IMR-90 (cell line): ENCODE data around the gene FXYD3. TPM values are rescaled to one million over a fixed set of nuclear protein-coding genes. Genes with fewer than 3 reads are reported as not detected.

Source experiments
- ATAC-seq: fragments of 200-7000 bp; cut with Tn5 transposase; 2 replicates; pipeline ENCODE4 v1.9.1; 2020; ENCODE audit warnings: low read depth, mild to moderate bottlenecking, moderate library complexity
- BruUV-seq: library from RNA; stranded (reverse); fragments of 400-500 nt; replicated peaks from 2 replicates; lab custom pipeline; 2021; lab: Mats Ljungman, UMichigan
- CTCF ChIA-PET: fragments of 300-600 bp; formaldehyde crosslinking; extraction: SDS; loops from one replicate; lab custom pipeline; 2021; ENCODE audit warnings: antibody characterized with exemption; lab: Yijun Ruan, JAX
- POLR2A ChIA-PET: fragments of 300-600 bp; sonication (Branson Sonifier 250); formaldehyde crosslinking; loops from one replicate; lab custom pipeline; 2022; ENCODE audit warnings: antibody characterized with exemption; ENCODE audit not compliant: unreplicated experiment; lab: Charles Lee
- DNase-seq: peaks from one replicate; pipeline ENCODE4 v3.0.0; 2013
- H2AFZ ChIP-seq: replicated peaks from 2 replicates; pipeline ENCODE3; 2013; ENCODE audit warnings: low read length, mild to moderate bottlenecking; ENCODE audit not compliant: poor library complexity
- H2AK5ac ChIP-seq: 2 replicates; pipeline ENCODE4 v1.6.1; 2013; ENCODE audit warnings: low read depth, low read length, inconsistent platforms
- H2AK9ac ChIP-seq: replicated peaks from 2 replicates; pipeline ENCODE3; 2013; ENCODE audit warnings: mild to moderate bottlenecking, low read depth, low read length, moderate library complexity; ENCODE audit not compliant: poor library complexity
- H2BK120ac ChIP-seq: 2 replicates; pipeline ENCODE4 v1.6.1; 2013; ENCODE audit warnings: low read depth, low read length, inconsistent platforms
- H2BK15ac ChIP-seq: 3 replicates; pipeline ENCODE4 v1.6.1; 2013; ENCODE audit warnings: low read depth, low read length, inconsistent platforms
- H2BK20ac ChIP-seq: 2 replicates; pipeline ENCODE4 v1.6.1; 2013; ENCODE audit warnings: low read depth, mild to moderate bottlenecking, inconsistent platforms, low read length, moderate library complexity
- H2BK5ac ChIP-seq: 2 replicates; pipeline ENCODE4 v1.6.1; 2013; ENCODE audit warnings: mild to moderate bottlenecking, low read depth, low read length, inconsistent platforms; ENCODE audit not compliant: poor library complexity, severe bottlenecking
- H3K14ac ChIP-seq: replicated peaks from 2 replicates; pipeline ENCODE4 v1.6.1; 2013; ENCODE audit warnings: low read depth, low read length, inconsistent platforms
- H3K18ac ChIP-seq: 2 replicates; pipeline ENCODE4 v1.6.1; 2013; ENCODE audit warnings: low read depth, low read length, control low read depth
- H3K23ac ChIP-seq: 2 replicates; pipeline ENCODE4 v1.6.1; 2013; ENCODE audit warnings: low read depth, low read length, inconsistent platforms
- H3K27ac ChIP-seq: 2 replicates; pipeline ENCODE4 v1.5.1; 2013; ENCODE audit warnings: mild to moderate bottlenecking, control low read depth, low read length; ENCODE audit not compliant: insufficient read depth
- H3K27me3 ChIP-seq: 2 replicates; pipeline ENCODE4 v1.6.1; 2013; ENCODE audit warnings: low read length; ENCODE audit not compliant: control insufficient read depth, insufficient read depth
- H3K36me3 ChIP-seq: 2 replicates; pipeline ENCODE4 v1.6.1; 2013; ENCODE audit warnings: low read length, mixed read lengths; ENCODE audit not compliant: control insufficient read depth, insufficient read depth
- H3K4ac ChIP-seq: 2 replicates; pipeline ENCODE4 v1.6.1; 2013; ENCODE audit warnings: low read depth, low read length, inconsistent platforms
- H3K4me1 ChIP-seq: 2 replicates; pipeline ENCODE4 v1.6.1; 2013; ENCODE audit warnings: low read length, mixed read lengths; ENCODE audit not compliant: control insufficient read depth, insufficient read depth
- H3K4me2 ChIP-seq: 2 replicates; pipeline ENCODE4 v1.6.1; 2013; ENCODE audit warnings: low read depth, mild to moderate bottlenecking, control low read depth, low read length, moderate library complexity
- H3K4me3 ChIP-seq: 2 replicates; pipeline ENCODE4 v1.5.1; 2013; ENCODE audit warnings: low read depth, mild to moderate bottlenecking, control low read depth, low read length, moderate library complexity; ENCODE audit not compliant: insufficient read depth
- H3K56ac ChIP-seq: 2 replicates; pipeline ENCODE4 v1.6.1; 2013; ENCODE audit warnings: low read length, inconsistent platforms; ENCODE audit not compliant: insufficient read depth; ENCODE audit errors: extremely low read depth
- H3K79me1 ChIP-seq, 2 experiments: 2 replicates each; pipeline ENCODE4 v1.6.1; 2013; ENCODE audit warnings: low read length in 2 of 2, inconsistent platforms in 1 of 2, low read depth in 1 of 2
- H3K9ac ChIP-seq: 2 replicates; pipeline ENCODE4 v1.6.1; 2013; ENCODE audit warnings: low read depth, low read length, control low read depth
- H3K9me1 ChIP-seq: 2 replicates; pipeline ENCODE4 v1.6.1; 2013; ENCODE audit warnings: low read length, inconsistent platforms; ENCODE audit not compliant: insufficient read depth
- H3K9me3 ChIP-seq: 2 replicates; pipeline ENCODE4 v1.6.1; 2013; ENCODE audit warnings: low read length; ENCODE audit not compliant: control insufficient read depth, insufficient read depth
- H4K20me1 ChIP-seq: 2 replicates; pipeline ENCODE4 v1.6.1; 2013; ENCODE audit warnings: low read length, inconsistent platforms; ENCODE audit not compliant: insufficient read depth
- H4K5ac ChIP-seq: 2 replicates; pipeline ENCODE4 v1.6.1; 2013; ENCODE audit warnings: mild to moderate bottlenecking, low read depth, low read length, control low read depth
- H4K8ac ChIP-seq, 2 experiments: 2 replicates each; pipeline ENCODE4 v1.6.1; 2013; ENCODE audit warnings: low read depth in 2 of 2, low read length in 2 of 2, control low read depth in 1 of 2, inconsistent platforms in 1 of 2
- H4K91ac ChIP-seq: 2 replicates; pipeline ENCODE4 v1.6.1; 2013; ENCODE audit warnings: low read depth, low read length, inconsistent platforms; ENCODE audit not compliant: insufficient read depth
- BHLHE40 ChIP-seq: fragments of 150-350 bp; IDR thresholded peaks from 2 replicates; pipeline ENCODE4 v1.6.1; 2016; ENCODE audit warnings: mild to moderate bottlenecking, low read depth, low read length
- CEBPB ChIP-seq: IDR thresholded peaks from 2 replicates; pipeline ENCODE4 v1.6.1; 2012; ENCODE audit warnings: low read depth, low read length, improper control_type of control experiment
- CHD1 ChIP-seq: IDR thresholded peaks from 2 replicates; pipeline ENCODE4 v1.6.1; 2012; ENCODE audit warnings: low read depth, low read length, improper control_type of control experiment
- FOS ChIP-seq: fragments of 150-350 bp; IDR thresholded peaks from 2 replicates; pipeline ENCODE4 v1.6.1; 2016; ENCODE audit warnings: low read depth, low read length
- MAFK ChIP-seq: IDR thresholded peaks from 2 replicates; pipeline ENCODE4 v1.6.1; 2012; ENCODE audit warnings: low read depth, low read length, improper control_type of control experiment
- MAZ ChIP-seq: IDR thresholded peaks from 2 replicates; pipeline ENCODE4 v1.6.1; 2012; ENCODE audit warnings: low read depth, mild to moderate bottlenecking, low read length, improper control_type of control experiment, moderate library complexity, borderline replicate concordance
- MXI1 ChIP-seq: IDR thresholded peaks from 2 replicates; pipeline ENCODE4 v1.6.1; 2012; ENCODE audit warnings: low read depth, mild to moderate bottlenecking, low read length, moderate library complexity, borderline replicate concordance
- NFE2L2 ChIP-seq: fragments of 150-350 bp; IDR thresholded peaks from 2 replicates; pipeline ENCODE4 v1.6.1; 2016; ENCODE audit warnings: low read depth, mild to moderate bottlenecking, low read length
- POLR2A ChIP-seq: IDR thresholded peaks from 2 replicates; pipeline ENCODE4 v1.6.1; 2012; ENCODE audit warnings: mild to moderate bottlenecking, low read depth, low read length
- RAD21 ChIP-seq: IDR thresholded peaks from 2 replicates; pipeline ENCODE4 v1.6.1; 2012; ENCODE audit warnings: low read length, improper control_type of control experiment
- RCOR1 ChIP-seq: IDR thresholded peaks from 2 replicates; pipeline ENCODE4 v1.6.1; 2012; ENCODE audit warnings: mild to moderate bottlenecking, low read length, improper control_type of control experiment; ENCODE audit not compliant: insufficient replicate concordance
- RFX5 ChIP-seq: IDR thresholded peaks from 2 replicates; pipeline ENCODE4 v1.8.0; 2012; ENCODE audit warnings: low read depth, mild to moderate bottlenecking, low read length, moderate library complexity
- SMC3 ChIP-seq: fragments of 150-350 bp; IDR thresholded peaks from 2 replicates; pipeline ENCODE4 v1.6.1; 2016; ENCODE audit warnings: low read depth, mild to moderate bottlenecking, antibody characterized with exemption, low read length, moderate library complexity
- WGBS, 2 experiments: methylation state at CpG; one replicate each; pipeline versions ENCODE4 v1.1.5 to v1.1.7; 2013; ENCODE audit warnings: missing lambda C conversion rate in 2 of 2; ENCODE audit not compliant: insufficient read length in 1 of 2; ENCODE audit errors: extremely low coverage in 2 of 2; 5-methylcytosine and 5-hydroxymethylcytosine counted together
- dilution Hi-C: fragments of 300-500 bp; cut with HindIII; formaldehyde crosslinking; loops from one replicate; pipeline ENCODE4 v1.14.3; 2018; ENCODE audit warnings: low sequenced_read_pairs; ENCODE audit not compliant: unreplicated experiment
- in situ Hi-C: fragments of 300-500 bp; cut with MboI; formaldehyde crosslinking; loops from 3 replicates; pipeline ENCODE4 v1.14.3; 2019; ENCODE audit warnings: low sequenced_read_pairs, inconsistent platforms, mixed read lengths
- intact Hi-C: fragments of 100-400 bp; cut with micrococcal nuclease; formaldehyde crosslinking; loops from 2 replicates; pipeline ENCODE4 v1.10.0; 2022
- polyA plus RNA-seq, 3 experiments: library from polyadenylated mRNA; depleted of rRNA; stranded (reverse); fragments of >200 nt; gene quantifications; 2 replicates each; pipeline ENCODE4 v1.2.3, GENCODE V29; 2012; ENCODE audit warnings: low replicate concordance in 1 of 3
- total RNA-seq: library from RNA; depleted of rRNA; stranded (reverse); fragments of >200 nt; gene quantifications from 2 replicates; pipeline ENCODE4 v1.2.3, GENCODE V29; 2012
- TF ChIP-seq, protein P1 (sequence below): fragments of 150-350 bp; IDR thresholded peaks from 2 replicates; pipeline ENCODE4 v1.6.1; 2017; ENCODE audit warnings: mild to moderate bottlenecking, antibody characterized with exemption, low read length, low read depth
- TF ChIP-seq, protein P2 (sequence below): fragments of 150-350 bp; IDR thresholded peaks from 2 replicates; pipeline ENCODE4 v1.6.1; 2016; ENCODE audit warnings: low read depth, mild to moderate bottlenecking, low read length, moderate library complexity, borderline replicate concordance
- TF ChIP-seq, protein P3 (sequence below): conservative IDR thresholded peaks from 2 replicates; pipeline ENCODE4 v1.5.1; 2012; ENCODE audit warnings: mild to moderate bottlenecking, low read depth, low read length, improper control_type of control experiment

Gene FXYD3
- total and polyA plus RNA-seq, 2 of the 4 experiments (the other 2 are of a cell fraction): not detected

GRCh38 chr19:35164418-35164817 lies 48.8 kb downstream of the FXYD3 start:
- Histone ChIP-seq H2AFZ (no peak overlapping the region), H2AK5ac (no peak overlapping the region), H2BK120ac (no peak overlapping the region), H2BK15ac (no peak overlapping the region), H4K91ac (no peak overlapping the region), H3K36me3 (peaks cover 58% of the 10 kb centered on the region), H3K56ac (no peak overlapping the region), H3K9me1 (no peaks in the 10 kb centered on the region), H2AK9ac (no peak overlapping the region), H3K9ac (no peak overlapping the region), H3K4me3 (no peak overlapping the region), H4K5ac (no peak overlapping the region), H3K4me2 (no peak overlapping the region), H2BK20ac (no peak overlapping the region), H2BK5ac (no peak overlapping the region), H4K8ac (no peak overlapping the region), H3K14ac (no peak overlapping the region), H3K23ac (no peak overlapping the region), H4K20me1 (no peaks in the 10 kb centered on the region), H3K9me3 (peaks cover 30% of the 10 kb centered on the region), H3K18ac (no peak overlapping the region), H3K79me1 (peaks cover 5% of the 10 kb centered on the region in 2 experiments; a peak in 3 of 4 replicates), H3K27me3 (no peaks in the 10 kb centered on the region), H3K27ac (no peak overlapping the region), H3K4ac (no peak overlapping the region), H3K4me1 (no peaks in the 10 kb centered on the region)
- dilution Hi-C loops (no loop called here), in situ Hi-C loops (no loop called here), intact Hi-C loops (no loop called here)
- TF ChIP-seq NFE2L2 (no peak), RFX5 (no peak), MAFK (no peak), CEBPB (no peak), MXI1 (no peak), SMC3 (no peak), BHLHE40 (no peak), RAD21 (no peak), POLR2A (no peak), MAZ (no peak), FOS (no peak), CHD1 (no peak), RCOR1 (no peak)
- TF ChIP-seq, protein P1, sequence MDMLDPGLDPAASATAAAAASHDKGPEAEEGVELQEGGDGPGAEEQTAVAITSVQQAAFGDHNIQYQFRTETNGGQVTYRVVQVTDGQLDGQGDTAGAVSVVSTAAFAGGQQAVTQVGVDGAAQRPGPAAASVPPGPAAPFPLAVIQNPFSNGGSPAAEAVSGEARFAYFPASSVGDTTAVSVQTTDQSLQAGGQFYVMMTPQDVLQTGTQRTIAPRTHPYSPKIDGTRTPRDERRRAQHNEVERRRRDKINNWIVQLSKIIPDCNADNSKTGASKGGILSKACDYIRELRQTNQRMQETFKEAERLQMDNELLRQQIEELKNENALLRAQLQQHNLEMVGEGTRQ: no peak
- TF ChIP-seq, protein P2, sequence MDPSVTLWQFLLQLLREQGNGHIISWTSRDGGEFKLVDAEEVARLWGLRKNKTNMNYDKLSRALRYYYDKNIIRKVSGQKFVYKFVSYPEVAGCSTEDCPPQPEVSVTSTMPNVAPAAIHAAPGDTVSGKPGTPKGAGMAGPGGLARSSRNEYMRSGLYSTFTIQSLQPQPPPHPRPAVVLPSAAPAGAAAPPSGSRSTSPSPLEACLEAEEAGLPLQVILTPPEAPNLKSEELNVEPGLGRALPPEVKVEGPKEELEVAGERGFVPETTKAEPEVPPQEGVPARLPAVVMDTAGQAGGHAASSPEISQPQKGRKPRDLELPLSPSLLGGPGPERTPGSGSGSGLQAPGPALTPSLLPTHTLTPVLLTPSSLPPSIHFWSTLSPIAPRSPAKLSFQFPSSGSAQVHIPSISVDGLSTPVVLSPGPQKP: no peak
- TF ChIP-seq, protein P3, sequence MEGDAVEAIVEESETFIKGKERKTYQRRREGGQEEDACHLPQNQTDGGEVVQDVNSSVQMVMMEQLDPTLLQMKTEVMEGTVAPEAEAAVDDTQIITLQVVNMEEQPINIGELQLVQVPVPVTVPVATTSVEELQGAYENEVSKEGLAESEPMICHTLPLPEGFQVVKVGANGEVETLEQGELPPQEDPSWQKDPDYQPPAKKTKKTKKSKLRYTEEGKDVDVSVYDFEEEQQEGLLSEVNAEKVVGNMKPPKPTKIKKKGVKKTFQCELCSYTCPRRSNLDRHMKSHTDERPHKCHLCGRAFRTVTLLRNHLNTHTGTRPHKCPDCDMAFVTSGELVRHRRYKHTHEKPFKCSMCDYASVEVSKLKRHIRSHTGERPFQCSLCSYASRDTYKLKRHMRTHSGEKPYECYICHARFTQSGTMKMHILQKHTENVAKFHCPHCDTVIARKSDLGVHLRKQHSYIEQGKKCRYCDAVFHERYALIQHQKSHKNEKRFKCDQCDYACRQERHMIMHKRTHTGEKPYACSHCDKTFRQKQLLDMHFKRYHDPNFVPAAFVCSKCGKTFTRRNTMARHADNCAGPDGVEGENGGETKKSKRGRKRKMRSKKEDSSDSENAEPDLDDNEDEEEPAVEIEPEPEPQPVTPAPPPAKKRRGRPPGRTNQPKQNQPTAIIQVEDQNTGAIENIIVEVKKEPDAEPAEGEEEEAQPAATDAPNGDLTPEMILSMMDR: no peak
- BruUV-seq: no TSS peak
- ChIA-PET CTCF (no interaction called here), POLR2A (no interaction called here)
- 86% methylated on average over 1 of the region's 2 CpGs; no CpG with 5 or more reads in 1 of the 2 experiments for WGBS, 2 experiments
- no peak for ATAC-seq
- no peak for DNase-seq
